HG03571 (cell line): Measurements from ENCODE around the gene PRDM11.

Experiments
- ATAC-seq: cut with Tn5 transposase; IDR thresholded peaks from one replicate; pipeline ENCODE4 v1.9.1; 2021; ENCODE audit not compliant: unreplicated experiment

PRDM11 gene

GRCh38 chr11:45174168-45174835, 27.9 kb downstream of the PRDM11 start:
- no peak for ATAC-seq

- ATAC-seq: no peak
These were observed 28.5 kb downstream of the PRDM11 start for GRCh38 chr11:45174963-45175362.

GRCh38 chr11:45176996-45177395, 30.6 kb downstream of the PRDM11 start:
- ATAC-seq: no peak

GRCh38 chr11:45178223-45178622, 31.8 kb downstream of the PRDM11 start:
- no peak for ATAC-seq

GRCh38 chr11:45178890-45179671, 32.6 kb downstream of the PRDM11 start:
- ATAC-seq: no peak

GRCh38 chr11:45179686-45180178, 33.3 kb downstream of the PRDM11 start:
- ATAC-seq: no peak

GRCh38 chr11:45180179-45180847, 33.9 kb downstream of the PRDM11 start:
- no peak for ATAC-seq

- no peak for ATAC-seq
These were observed 34.4 kb downstream of the PRDM11 start for GRCh38 chr11:45180848-45181192.

- ATAC-seq: no peak
These were observed 34.9 kb downstream of the PRDM11 start for GRCh38 chr11:45181193-45181888.

- ATAC-seq: no peak
These were observed 35.6 kb downstream of the PRDM11 start for GRCh38 chr11:45181889-45182550.

GRCh38 chr11:45182902-45183301, 36.5 kb downstream of the PRDM11 start:
- ATAC-seq: no peak

- no peak for ATAC-seq
These were observed 38.2 kb downstream of the PRDM11 start for GRCh38 chr11:45184640-45185039.

- no peak for ATAC-seq
These were observed 38.8 kb downstream of the PRDM11 start for GRCh38 chr11:45185228-45185729.

- no peak for ATAC-seq
These were observed 40.9 kb downstream of the PRDM11 start for GRCh38 chr11:45187375-45187774.

- no peak for ATAC-seq
These were observed 41.7 kb downstream of the PRDM11 start for GRCh38 chr11:45188127-45188526.

GRCh38 chr11:45189230-45189629, 42.8 kb downstream of the PRDM11 start:
- ATAC-seq: no peak

GRCh38 chr11:45193695-45194094, 47.3 kb downstream of the PRDM11 start:
- ATAC-seq: no peak

- ATAC-seq: no peak
These were observed 58.3 kb downstream of the PRDM11 start for GRCh38 chr11:45204761-45205160.

GRCh38 chr11:45205978-45206377, 59.5 kb downstream of the PRDM11 start:
- ATAC-seq: no peak

GRCh38 chr11:45208135-45208534, 61.7 kb downstream of the PRDM11 start:
- ATAC-seq: no peak
